OCI-LY3 (cell line): ENCODE measurements around the gene SMYD1.

ENCODE experiments used
- H2AFZ ChIP-seq: fragments of 200-600, 300-600 bp; shearing (Covaris generic); 2 replicates; pipeline ENCODE4 v1.6.0; 2014; ENCODE audit warnings: antibody characterized with exemption, low read depth, low read length
- H3K27ac ChIP-seq: fragments of 200-600, 300-600 bp; sonication (generic); 2 replicates; pipeline ENCODE4 v1.5.1; 2014; ENCODE audit warnings: mild to moderate bottlenecking, low read length, moderate library complexity, mixed read lengths
- H3K27me3 ChIP-seq: fragments of 200-600, 300-600 bp; sonication (generic); 2 replicates; pipeline ENCODE4 v1.6.1; 2014; ENCODE audit warnings: low read depth, low read length, mixed read lengths
- H3K36me3 ChIP-seq: fragments of 200-600, 300-600 bp; sonication (generic); replicated peaks from 2 replicates; pipeline ENCODE3; 2014; ENCODE audit warnings: low read depth, low read length, mixed read lengths
- H3K4me1 ChIP-seq: fragments of 300-600, 200-600 bp; sonication (generic); 2 replicates; pipeline ENCODE4 v1.6.1; 2014; ENCODE audit warnings: low read length, mixed read lengths
- H3K4me2 ChIP-seq: fragments of 200-600, 300-600 bp; sonication (generic); 2 replicates; pipeline ENCODE4 v1.6.1; 2014; ENCODE audit warnings: low read length, mixed read lengths
- H3K4me3 ChIP-seq: fragments of 300-600, 200-600 bp; sonication (generic); 2 replicates; pipeline ENCODE4 v1.5.1; 2014; ENCODE audit warnings: antibody characterized with exemption, mild to moderate bottlenecking, low read length, moderate library complexity
- H3K79me2 ChIP-seq: fragments of 300-600, 200-600 bp; shearing (Covaris generic); 2 replicates; pipeline ENCODE4 v1.6.1; 2014; ENCODE audit warnings: mild to moderate bottlenecking, low read length, mixed read lengths
- H3K9ac ChIP-seq: fragments of 300-600, 200-600 bp; shearing (Covaris generic); 2 replicates; pipeline ENCODE4 v1.6.0; 2014; ENCODE audit warnings: mild to moderate bottlenecking, low read length, moderate library complexity
- H3K9me3 ChIP-seq: fragments of 200-600, 300-600 bp; shearing (Covaris generic); 2 replicates; pipeline ENCODE4 v1.6.1; 2014; ENCODE audit warnings: low read length, mixed read lengths; ENCODE audit not compliant: insufficient read depth
- H4K20me1 ChIP-seq: fragments of 200-600, 300-600 bp; sonication (generic); 2 replicates; pipeline ENCODE4 v1.6.1; 2016; ENCODE audit warnings: low read length, mixed read lengths; ENCODE audit not compliant: insufficient read depth
- CTCF ChIP-seq: fragments of 200-600, 300-600 bp; sonication (generic); IDR thresholded peaks from 2 replicates; pipeline ENCODE4 v1.5.1; 2014; ENCODE audit warnings: antibody characterized with exemption, low read length, low read depth
- EZH2phosphoT487 ChIP-seq: fragments of 200-600 bp; shearing (Covaris generic); IDR thresholded peaks from 2 replicates; pipeline ENCODE4 v1.6.1; 2018; ENCODE audit warnings: antibody characterized with exemption, mixed run types, low read depth

Gene SMYD1

GRCh38 chr2:88086401-88086800 is 18.8 kb downstream of the SMYD1 start:
- no peaks in the 10 kb centered on the region for H3K36me3 ChIP-seq
- no peaks in the 10 kb centered on the region for H3K4me1 ChIP-seq
- no peak for TF ChIP-seq CTCF
- TF ChIP-seq EZH2phosphoT487 = no peak
- no peak overlapping the region for H3K27ac ChIP-seq
- no peaks in the 10 kb centered on the region for H3K79me2 ChIP-seq
- no peak overlapping the region for H3K9ac ChIP-seq
- H4K20me1 ChIP-seq = no peaks in the 10 kb centered on the region
- H3K4me3 ChIP-seq = no peak overlapping the region
- H3K4me2 ChIP-seq = no peak overlapping the region
- no peaks in the 10 kb centered on the region for H3K27me3 ChIP-seq
- H2AFZ ChIP-seq = no peak overlapping the region
- no peaks in the 10 kb centered on the region for H3K9me3 ChIP-seq

- Histone ChIP-seq H3K27ac (no peak overlapping the region), H3K36me3 (no peaks in the 10 kb centered on the region), H3K4me3 (no peak overlapping the region), H3K9me3 (no peaks in the 10 kb centered on the region), H3K4me2 (no peak overlapping the region), H2AFZ (no peak overlapping the region), H3K9ac (no peak overlapping the region), H3K79me2 (no peaks in the 10 kb centered on the region), H3K4me1 (no peaks in the 10 kb centered on the region), H4K20me1 (no peaks in the 10 kb centered on the region), H3K27me3 (no peaks in the 10 kb centered on the region)
- no peak for TF ChIP-seq EZH2phosphoT487
- TF ChIP-seq CTCF = no peak
Observed at GRCh38 chr2:88087073-88087472, 19.4 kb downstream of the SMYD1 start.

- Histone ChIP-seq H3K27ac (no peak overlapping the region), H4K20me1 (no peaks in the 10 kb centered on the region), H3K4me3 (no peak overlapping the region), H3K36me3 (no peaks in the 10 kb centered on the region), H3K4me2 (no peak overlapping the region), H3K9me3 (no peaks in the 10 kb centered on the region), H3K79me2 (no peaks in the 10 kb centered on the region), H2AFZ (no peak overlapping the region), H3K9ac (no peak overlapping the region), H3K27me3 (no peaks in the 10 kb centered on the region), H3K4me1 (no peaks in the 10 kb centered on the region)
- TF ChIP-seq EZH2phosphoT487 (no peak), CTCF (no peak)
Observed at GRCh38 chr2:88087763-88088162, 20.1 kb downstream of the SMYD1 start.

GRCh38 chr2:88088999-88089398 is 21.4 kb downstream of the SMYD1 start:
- H3K4me1 ChIP-seq = no peaks in the 10 kb centered on the region
- H3K4me3 ChIP-seq = no peak overlapping the region
- TF ChIP-seq CTCF = no peak
- TF ChIP-seq EZH2phosphoT487 = no peak
- no peak overlapping the region for H3K4me2 ChIP-seq
- no peaks in the 10 kb centered on the region for H3K79me2 ChIP-seq
- H3K27me3 ChIP-seq = no peaks in the 10 kb centered on the region
- H2AFZ ChIP-seq = no peak overlapping the region
- H3K27ac ChIP-seq = no peak overlapping the region
- H3K9me3 ChIP-seq = no peaks in the 10 kb centered on the region
- no peaks in the 10 kb centered on the region for H4K20me1 ChIP-seq
- H3K9ac ChIP-seq = no peak overlapping the region
- no peaks in the 10 kb centered on the region for H3K36me3 ChIP-seq
